ENCODE data around the gene GRIK1.

GRCh38 chr21:29546071-29546470, 393.7 kb downstream of the GRIK1 start:
- TF ChIP-seq CTCF (IDR thresholded peaks at IDR 0.05) (no peak), POLR2A (IDR thresholded peaks at IDR 0.05) (no peak)

Data from Peyer's patch (tissue), 4 donors.